Aorta (tissue), 5 donors: ENCODE results near the gene SORBS1. TPM values are rescaled to one million over a fixed set of nuclear protein-coding genes. Genes with fewer than 3 reads are reported as not detected.

ENCODE experiments used
- ATAC-seq: fragments of 200-7000 bp; cut with Tn5 transposase; one replicate; pipeline ENCODE4 v1.9.1; 2022; ENCODE audit warnings: moderate library complexity; ENCODE audit not compliant: low FRiP score
- DNase-seq, 2 donors: peaks; one replicate each; pipeline ENCODE4 v3.0.0-alpha.2; 2020
- H3K27ac ChIP-seq, 2 donors: one replicate each; pipeline ENCODE4 v1.5.1; 2013; ENCODE audit warnings: low read length in 2 of 2, mild to moderate bottlenecking in 2 of 2, moderate library complexity in 2 of 2, control low read depth in 1 of 2, inconsistent platforms in 1 of 2, low read depth in 1 of 2
- H3K27me3 ChIP-seq, 2 donors: one replicate each; pipeline ENCODE4 v1.6.1; 2013; ENCODE audit warnings: control low read depth in 1 of 2, low read length in 1 of 2, mild to moderate bottlenecking in 1 of 2, moderate library complexity in 1 of 2; ENCODE audit not compliant: insufficient read depth in 2 of 2, control insufficient read depth in 1 of 2
- H3K36me3 ChIP-seq, 2 donors: one replicate each; pipeline ENCODE4 v1.6.1; 2013; ENCODE audit warnings: control low read depth in 1 of 2, low read length in 1 of 2, mild to moderate bottlenecking in 1 of 2; ENCODE audit not compliant: insufficient read depth in 2 of 2, control insufficient read depth in 1 of 2
- H3K4me1 ChIP-seq, 2 donors: one replicate each; pipeline ENCODE4 v1.6.1; 2013; ENCODE audit warnings: low read length in 2 of 2, control low read depth in 1 of 2, mild to moderate bottlenecking in 1 of 2, moderate library complexity in 1 of 2; ENCODE audit not compliant: insufficient read depth in 2 of 2, control insufficient read depth in 1 of 2
- H3K4me3 ChIP-seq, 2 donors: one replicate each; pipeline ENCODE4 v1.5.1; 2013; ENCODE audit warnings: low read length in 2 of 2, control low read depth in 1 of 2, mild to moderate bottlenecking in 1 of 2
- H3K9me3 ChIP-seq: one replicate; pipeline ENCODE4 v1.6.1; 2013; ENCODE audit warnings: mild to moderate bottlenecking, low read length; ENCODE audit not compliant: control insufficient read depth
- WGBS, 2 donors: extraction: QIAGEN DNeasy Blood & Tissue Kit; methylation state at CpG; one replicate each; pipeline ENCODE4 v1.1.7; 2013; 5-methylcytosine and 5-hydroxymethylcytosine counted together
- intact Hi-C, 2 donors: fragments of 100-400 bp; cut with DNase I; formaldehyde crosslinking; loops; one replicate each; pipeline versions ENCODE4 v1.14.2 to v1.15.0; 2022
- polyA plus RNA-seq, 2 donors: library from polyadenylated mRNA; stranded (reverse); fragments of 200-250 nt; gene quantifications; one replicate each; pipeline ENCODE4 v1.2.3, GENCODE V29; 2013
- total RNA-seq, 2 donors: library from RNA; stranded (reverse); fragmentation: NEBNext Ultra II Directional; extraction: Animal tissue kit (Norgen Biotek cat#: 25700); gene quantifications; one replicate each; pipeline ENCODE4 v1.2.1, GENCODE V29; 2021
- donor health status: healthy with polysubstance abuse.
- donor health status: Bipolar disorder and iron deficiency.
- donor health status: DM: no; HTN: no; CAD: no.
- donor health status: DM: no; HTN: no; CAD: no.
- donor health status: DM: yes; HTN: yes; CAD: no.

Gene SORBS1
- total and polyA plus RNA-seq, 4 donors: 371 to 1,478 (median 482) TPM

DNA sequence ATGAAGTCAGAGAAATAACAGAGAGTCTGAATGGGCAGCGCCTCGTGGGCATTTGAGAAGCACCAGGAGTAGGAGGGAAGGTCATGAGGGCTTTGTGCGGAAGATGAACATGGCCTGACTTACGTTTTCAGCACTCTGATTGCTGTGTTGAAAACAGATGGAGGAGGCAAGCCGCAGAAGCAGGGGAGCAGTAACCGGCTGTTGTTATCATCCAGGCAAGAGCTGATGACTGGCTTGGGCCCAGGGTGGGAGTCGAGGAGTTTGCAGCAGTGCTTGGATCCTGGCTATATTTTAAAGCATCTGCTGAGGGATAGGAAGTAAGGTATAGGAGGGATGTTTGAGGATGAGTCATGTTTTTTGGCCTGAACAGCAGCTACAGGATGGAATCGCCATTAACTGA, 257.6 kb downstream of the SORBS1 start:
- 81 to 84% methylated on average over 8 of the region's 8 CpGs for WGBS, 2 donors
- Histone ChIP-seq H3K4me3 (no peak overlapping the region), H3K27ac (no peak overlapping the region), H3K4me1 (peaks cover 2 to 3% of the 10 kb centered on the region in 2 donors), H3K27me3 (no peaks in the 10 kb centered on the region), H3K36me3 (no peaks in the 10 kb centered on the region), H3K9me3 (no peaks in the 10 kb centered on the region)
- ATAC-seq (no peak), DNase-seq (no peak)
- intact Hi-C loops: no loop called here

DNA sequence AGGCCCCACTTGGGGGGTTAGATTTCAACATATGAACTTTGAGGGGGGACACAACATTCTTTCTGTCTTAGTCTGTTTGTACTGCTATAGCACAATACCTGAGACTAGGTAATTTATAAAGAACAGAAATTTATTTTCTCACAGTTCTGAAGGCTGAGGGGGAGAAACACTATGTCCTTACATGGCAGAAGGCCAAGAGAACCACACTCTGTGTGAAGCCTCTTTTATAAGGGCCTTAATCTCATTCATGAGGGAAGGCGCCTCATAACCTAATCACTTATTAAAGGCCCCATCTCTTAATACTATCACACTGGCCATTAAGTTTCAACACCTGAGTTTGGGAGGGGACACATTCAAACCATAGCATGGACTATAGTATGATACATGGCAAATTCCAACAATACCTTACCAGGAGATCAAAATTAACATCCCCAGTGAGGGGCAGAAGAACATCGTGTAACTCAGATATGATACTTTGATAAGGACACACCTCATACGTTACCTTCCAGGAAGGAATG, 261.1 kb downstream of the SORBS1 start:
- H3K27ac ChIP-seq: no peak overlapping the region
- no peaks in the 10 kb centered on the region for H3K36me3 ChIP-seq
- H3K4me1 ChIP-seq: no peaks in the 10 kb centered on the region
- no peaks in the 10 kb centered on the region for H3K27me3 ChIP-seq
- WGBS, 2 donors: 88 to 89% methylated on average over 3 of the region's 3 CpGs
- H3K9me3 ChIP-seq: no peaks in the 10 kb centered on the region
- no peak for ATAC-seq
- no peak overlapping the region for H3K4me3 ChIP-seq
- DNase-seq: no peak
- intact Hi-C loops: no loop called here

GRCh38 chr10:95297402-95297801, 263.8 kb downstream of the SORBS1 start:
- intact Hi-C loops: no loop called here
- WGBS, 2 donors: 96 to 97% methylated on average over 3 of the region's 3 CpGs
- Histone ChIP-seq H3K36me3 (no peaks in the 10 kb centered on the region), H3K27ac (no peak overlapping the region), H3K4me1 (peaks cover 0 to 2% of the 10 kb centered on the region in 2 donors), H3K4me3 (no peak overlapping the region), H3K9me3 (no peaks in the 10 kb centered on the region), H3K27me3 (no peaks in the 10 kb centered on the region)
- no peak for ATAC-seq
- no peak for DNase-seq

- H3K4me3 ChIP-seq: no peak overlapping the region
- H3K27me3 ChIP-seq: no peaks in the 10 kb centered on the region
- no peaks in the 10 kb centered on the region for H3K9me3 ChIP-seq
- peaks cover 0 to 2% of the 10 kb centered on the region in 2 donors for H3K4me1 ChIP-seq
- H3K27ac ChIP-seq: no peak overlapping the region
- DNase-seq (no peak), ATAC-seq (no peak)
- 97 to 98% methylated on average over 4 of the region's 4 CpGs for WGBS, 2 donors
- intact Hi-C loops: no loop called here
- no peaks in the 10 kb centered on the region for H3K36me3 ChIP-seq
Observed at GRCh38 chr10:95296764-95297163, 264.4 kb downstream of the SORBS1 start.

- peak; percentile 37 for ATAC-seq
- 2 to 3% methylated on average over 39 of the region's 39 CpGs for WGBS, 2 donors
- peak; percentile 68 to 81 for DNase-seq
- intact Hi-C loops: no loop called here
- Histone ChIP-seq H3K27me3 (no peaks in the 10 kb centered on the region), H3K4me1 (peaks cover 0 to 2% of the 10 kb centered on the region in 2 donors), H3K9me3 (no peaks in the 10 kb centered on the region), H3K27ac (peak overlapping the region in 1 of 2 donors; percentile 49), H3K4me3 (peak overlapping the region in 1 of 2 donors; percentile 25), H3K36me3 (no peaks in the 10 kb centered on the region)
Observed at GRCh38 chr10:95295031-95295755, 266.0 kb downstream of the SORBS1 start.

GRCh38 chr10:95293631-95294030, 267.5 kb downstream of the SORBS1 start:
- H3K27me3 ChIP-seq: no peaks in the 10 kb centered on the region
- ATAC-seq (no peak), DNase-seq (no peak)
- H3K36me3 ChIP-seq: no peaks in the 10 kb centered on the region
- peaks cover 0 to 2% of the 10 kb centered on the region in 2 donors for H3K4me1 ChIP-seq
- WGBS, 2 donors: 80 to 84% methylated on average over 3 of the region's 3 CpGs
- intact Hi-C loops: no loop called here
- H3K27ac ChIP-seq: no peak overlapping the region
- no peaks in the 10 kb centered on the region for H3K9me3 ChIP-seq
- H3K4me3 ChIP-seq: no peak overlapping the region

- H3K9me3 ChIP-seq: no peaks in the 10 kb centered on the region
- peak overlapping the region in 1 of 2 donors; percentile 28 for H3K27ac ChIP-seq
- H3K27me3 ChIP-seq: no peaks in the 10 kb centered on the region
- H3K4me1 ChIP-seq: peaks cover 2 to 4% of the 10 kb centered on the region in 2 donors
- no peaks in the 10 kb centered on the region for H3K36me3 ChIP-seq
- ATAC-seq (no peak), DNase-seq (no peak)
- WGBS, 2 donors: 57 to 61% methylated on average over 19 of the region's 19 CpGs
- intact Hi-C loops: no loop called here
- peak overlapping the region in 1 of 2 donors; percentile 94 for H3K4me3 ChIP-seq
Observed at GRCh38 chr10:95291365-95292039, 269.7 kb downstream of the SORBS1 start.

DNA sequence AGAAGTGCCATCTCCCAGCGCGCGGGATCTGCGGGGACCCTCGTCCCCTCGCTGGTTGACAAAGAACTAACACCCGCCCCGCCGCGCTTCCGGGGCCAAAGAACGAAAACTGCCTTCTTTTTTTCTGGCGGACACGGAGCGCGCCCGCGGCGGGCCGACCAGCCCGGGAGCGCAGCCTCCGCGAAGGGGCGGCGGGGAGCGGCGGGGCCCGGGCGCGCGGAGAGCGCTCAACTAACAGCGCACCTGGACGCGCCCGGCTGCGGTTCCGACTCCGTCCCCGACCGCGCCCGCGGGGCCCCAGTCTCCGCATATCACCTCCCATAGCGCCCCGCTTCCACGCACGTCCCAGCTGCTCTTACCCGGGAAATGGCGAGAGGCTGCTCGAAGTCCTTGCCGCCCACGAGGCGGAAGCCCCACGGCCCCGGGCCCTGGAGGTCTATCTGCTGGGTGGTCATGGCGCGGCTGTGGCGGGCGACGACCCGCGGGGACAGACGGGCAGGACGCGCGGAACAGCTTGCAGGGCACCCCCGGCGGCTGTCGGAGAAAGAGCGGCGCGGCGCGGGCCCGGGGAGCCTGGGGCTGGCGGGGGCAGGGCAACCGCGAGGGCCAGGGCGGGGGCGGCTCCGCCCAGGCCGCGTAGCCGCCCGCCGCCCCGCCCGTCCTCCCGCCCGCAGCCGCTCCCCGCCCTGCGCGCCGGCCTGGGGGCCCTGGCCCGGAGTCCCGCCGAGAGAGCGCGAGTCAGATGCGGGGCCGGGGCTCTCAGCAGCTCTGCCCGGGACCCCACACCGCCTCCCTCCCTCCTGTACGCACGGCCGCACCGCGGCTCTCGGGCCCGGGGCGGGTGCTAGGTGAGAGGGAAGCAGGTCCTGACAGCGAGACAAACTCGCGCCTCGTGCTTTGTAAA, 270.5 kb downstream of the SORBS1 start, which contains the start of gene PDLIM1:
PDLIM1 (minus strand) TSS at position 543 of the 904 bp plus-strand sequence; CDS start at position 455, 88 bp downstream.
- H3K36me3 ChIP-seq: no peaks in the 10 kb centered on the region
- H3K4me1 ChIP-seq: peaks cover 2 to 4% of the 10 kb centered on the region in 2 donors
- 0 to 1% methylated on average over 66 to 119 of the region's 119 CpGs for WGBS, 2 donors
- no peaks in the 10 kb centered on the region for H3K9me3 ChIP-seq
- no peaks in the 10 kb centered on the region for H3K27me3 ChIP-seq
- peak within 1 kb of the TSS in 1 of 2 donors; percentile 85 for H3K27ac ChIP-seq
- ATAC-seq (peak; percentile 90), DNase-seq (peak; percentile 84 to 94)
- peak within 1 kb of the TSS; percentile 85 to 94 for H3K4me3 ChIP-seq
- intact Hi-C loops: no loop called here
